H1 (cell line): ENCODE results near the gene HTR1B. TPM values are rescaled to one million over a fixed set of nuclear protein-coding genes. Genes with fewer than 3 reads are reported as not detected.

Experiments
- BACH1 ChIP-seq: IDR thresholded peaks from 2 replicates; pipeline ENCODE4 v1.6.1; 2012; ENCODE audit warnings: low read length, improper control_type of control experiment
- CBX5 ChIP-seq: fragments of 300-800, 300-1000 bp; sonication (generic); IDR thresholded peaks from 2 replicates; pipeline ENCODE4 v1.7.1; 2016; ENCODE audit warnings: antibody characterized with exemption, low read length, low read depth
- CHD2 ChIP-seq: IDR thresholded peaks from 2 replicates; pipeline ENCODE4 v1.6.1; 2012; ENCODE audit warnings: low read length, improper control_type of control experiment
- EGR1 ChIP-seq: IDR thresholded peaks from 2 replicates; pipeline ENCODE4 v1.6.1; 2011; ENCODE audit warnings: low read depth, low read length, borderline replicate concordance
- GABPA ChIP-seq: IDR thresholded peaks from 2 replicates; pipeline ENCODE4 v1.6.1; 2011; ENCODE audit warnings: mild to moderate bottlenecking, low read length, moderate library complexity, borderline replicate concordance; ENCODE audit not compliant: insufficient read depth
- KDM1A ChIP-seq: fragments of 200-600, 300-600 bp; sonication (generic); IDR thresholded peaks from 2 replicates; pipeline ENCODE4 v1.7.1; 2016; ENCODE audit warnings: mild to moderate bottlenecking, low read length, borderline replicate concordance
- KDM5A ChIP-seq: fragments of 200-600 bp; IDR thresholded peaks from 2 replicates; pipeline ENCODE4 v1.7.1; 2012; ENCODE audit warnings: mild to moderate bottlenecking, low read length, inconsistent platforms, mixed read lengths
- NANOG ChIP-seq: IDR thresholded peaks from 2 replicates; pipeline ENCODE4 v1.6.1; 2011; ENCODE audit warnings: low read length, low read depth, mild to moderate bottlenecking, inconsistent platforms; ENCODE audit not compliant: insufficient read depth, poor library complexity, severe bottlenecking
- NRF1 ChIP-seq: IDR thresholded peaks from 2 replicates; pipeline ENCODE4 v1.6.1; 2011; ENCODE audit warnings: mild to moderate bottlenecking, low read depth, low read length, improper control_type of control experiment
- PHF8 ChIP-seq: fragments of 200-600 bp; sonication (generic); conservative IDR thresholded peaks from 2 replicates; pipeline ENCODE4 v1.7.1; 2012; ENCODE audit warnings: low read depth, mild to moderate bottlenecking, inconsistent platforms, low read length, moderate library complexity
- RAD21 ChIP-seq, 2 experiments: IDR thresholded peaks in 1 of 2; conservative IDR thresholded peaks in 1 of 2; 2 replicates each; pipeline ENCODE4 v1.6.1; 2011; ENCODE audit warnings: low read depth in 2 of 2, low read length in 2 of 2, improper control_type of control experiment in 1 of 2, inconsistent platforms in 1 of 2, mild to moderate bottlenecking in 1 of 2, moderate library complexity in 1 of 2
- RBBP5 ChIP-seq: IDR thresholded peaks from 2 replicates; pipeline ENCODE4 v1.7.1; 2012; ENCODE audit warnings: low read depth, mild to moderate bottlenecking, inconsistent platforms, low read length, moderate library complexity, borderline replicate concordance
- RFX5 ChIP-seq: IDR thresholded peaks from 2 replicates; pipeline ENCODE4 v1.6.1; 2011; ENCODE audit warnings: low read depth, low read length, improper control_type of control experiment, borderline replicate concordance
- RXRA ChIP-seq: IDR thresholded peaks from 2 replicates; pipeline ENCODE4 v1.6.1; 2011; ENCODE audit warnings: low read depth, mild to moderate bottlenecking, low read length, moderate library complexity; ENCODE audit not compliant: insufficient read depth
- SIN3A ChIP-seq, 2 experiments: IDR thresholded peaks in 1 of 2; conservative IDR thresholded peaks in 1 of 2; 2 replicates each; pipeline ENCODE4 v1.6.1; 2011 to 2012; ENCODE audit warnings: low read length in 2 of 2, improper control_type of control experiment in 1 of 2, low read depth in 1 of 2, mild to moderate bottlenecking in 1 of 2
- SP1 ChIP-seq: IDR thresholded peaks from 2 replicates; pipeline ENCODE4 v1.6.1; 2011; ENCODE audit warnings: low read depth, low read length
- SP2 ChIP-seq: IDR thresholded peaks from 2 replicates; pipeline ENCODE4 v1.6.1; 2012; ENCODE audit warnings: mild to moderate bottlenecking, low read length, inconsistent platforms
- SP4 ChIP-seq: IDR thresholded peaks from 2 replicates; pipeline ENCODE4 v1.6.1; 2012; ENCODE audit warnings: low read length, inconsistent platforms
- SRF ChIP-seq: IDR thresholded peaks from 2 replicates; pipeline ENCODE4 v1.6.1; 2011; ENCODE audit warnings: mild to moderate bottlenecking, low read depth, low read length, moderate library complexity
- SUZ12 ChIP-seq: fragments of 200-600 bp; sonication (generic); IDR thresholded peaks from 2 replicates; pipeline ENCODE4 v1.6.1; 2012; ENCODE audit warnings: mild to moderate bottlenecking, inconsistent platforms, low read length, moderate library complexity, mixed read lengths
- YY1 ChIP-seq: IDR thresholded peaks from 2 replicates; pipeline ENCODE4 v1.6.1; 2011; ENCODE audit warnings: low read depth, mild to moderate bottlenecking, low read length
- polyA plus RNA-seq, 7 experiments: library from polyadenylated mRNA; depleted of rRNA in 3 of 7; stranded (reverse) in 5 of 7; unstranded in 2 of 7; fragments of >200 nt in 5 of 7; fragments of 200-250 nt in 2 of 7; gene quantifications; 1 replicate in 5 of 7; 2 replicates in 1 of 7; 4 replicates in 1 of 7; pipeline versions ENCODE4 v1.2.1 to v1.2.3, GENCODE V29; 2011 to 2013; ENCODE audit warnings: missing spikeins in 2 of 7, mixed read lengths in 2 of 7
- total RNA-seq: library from RNA; stranded (reverse); fragmentation: NEBNext Ultra II Directional; extraction: Animal tissue kit (Norgen Biotek cat#: 25700); gene quantifications from 2 replicates; pipeline ENCODE4 v1.2.1, GENCODE V29; 2021
- TF ChIP-seq, protein P1 (sequence below), 3 experiments: IDR thresholded peaks; 1 replicate in 2 of 3; 2 replicates in 1 of 3; pipeline versions ENCODE4 v1.5.1 to v1.6.1; 2011; ENCODE audit warnings: low read length in 3 of 3, mild to moderate bottlenecking in 3 of 3, inconsistent platforms in 2 of 3, low read depth in 1 of 3, moderate library complexity in 1 of 3; ENCODE audit not compliant: insufficient read depth in 1 of 3; ENCODE audit errors: control extremely low read depth in 1 of 3

HTR1B gene
- total and polyA plus RNA-seq, 2 of the 8 experiments (the other 6 are each of a cell fraction or from before 2014, with no cell fraction given) = 1.1 to 1.4 TPM

DNA sequence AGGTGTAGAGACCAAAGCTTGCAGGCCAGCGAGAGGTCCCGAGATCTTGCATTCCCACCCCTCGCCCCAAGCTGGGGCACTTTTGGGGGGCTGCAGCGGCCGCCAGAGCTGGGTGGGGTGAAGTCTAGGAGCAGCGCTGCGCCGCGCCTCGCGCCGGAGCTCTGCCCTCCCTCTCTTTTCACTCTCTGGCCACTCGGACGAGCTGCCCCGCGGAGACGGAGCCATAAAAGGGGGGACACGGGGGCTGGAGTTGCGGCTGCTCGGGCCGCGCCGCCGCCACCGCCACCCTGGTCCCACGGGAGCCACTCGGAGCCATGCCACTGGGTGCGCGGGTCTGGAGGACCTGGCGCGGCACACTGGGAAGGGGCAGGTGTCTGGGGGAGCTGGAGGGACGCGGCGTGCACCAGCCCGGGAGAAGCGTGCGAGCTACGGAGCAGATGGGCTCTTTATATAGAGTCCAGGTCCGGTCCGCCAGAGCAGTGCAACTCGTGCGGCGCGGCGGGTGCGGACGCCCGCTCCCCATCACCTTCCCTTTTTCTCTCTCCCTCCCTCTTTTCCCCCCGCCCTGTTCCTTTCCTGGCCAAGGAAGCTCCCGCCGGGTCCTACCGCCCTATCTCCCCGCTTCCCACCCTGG is 687 bp upstream of the HTR1B start (continued):
- TF ChIP-seq NRF1 (no peak), KDM1A (no peak), RFX5 (no peak), SRF (no peak), PHF8 (peak; percentile 46; the same call in 1 of the 2 replicates), SP4 (0 out of 2 replicates have a peak, but pooled peaks have one; percentile 39), RXRA (0 out of 2 replicates have a peak, but pooled peaks have one; percentile 20), SP1 (peak; percentile 47; the same call in 1 of the 2 replicates), GABPA (no peak), RAD21 (IDR thresholded peaks at IDR 0.05 in 1 of 2, conservative IDR thresholded peaks at IDR 0.05 in 1 of 2; ENCODE audit: low read depth in 2 of 2, low read length in 2 of 2) (peak in 1 of 2 experiments; percentile 8; a peak in 1 of 4 replicates), RBBP5 (peak; percentile 97), KDM5A (no peak), NANOG (no peak), CBX5 (no peak), SUZ12 (no peak), SIN3A (conservative IDR thresholded peaks at IDR 0.05 in 1 of 2, IDR thresholded peaks at IDR 0.05 in 1 of 2; ENCODE audit: low read depth in 1 of 2, low read length in 2 of 2) (0 out of 4 replicates have a peak, but pooled peaks have one; percentile 72 to 73), BACH1 (no peak), CHD2 (0 out of 2 replicates have a peak, but pooled peaks have one; percentile 4), YY1 (peak; percentile 66), SP2 (no peak), EGR1 (peak; percentile 98)
- TF ChIP-seq, protein P1, sequence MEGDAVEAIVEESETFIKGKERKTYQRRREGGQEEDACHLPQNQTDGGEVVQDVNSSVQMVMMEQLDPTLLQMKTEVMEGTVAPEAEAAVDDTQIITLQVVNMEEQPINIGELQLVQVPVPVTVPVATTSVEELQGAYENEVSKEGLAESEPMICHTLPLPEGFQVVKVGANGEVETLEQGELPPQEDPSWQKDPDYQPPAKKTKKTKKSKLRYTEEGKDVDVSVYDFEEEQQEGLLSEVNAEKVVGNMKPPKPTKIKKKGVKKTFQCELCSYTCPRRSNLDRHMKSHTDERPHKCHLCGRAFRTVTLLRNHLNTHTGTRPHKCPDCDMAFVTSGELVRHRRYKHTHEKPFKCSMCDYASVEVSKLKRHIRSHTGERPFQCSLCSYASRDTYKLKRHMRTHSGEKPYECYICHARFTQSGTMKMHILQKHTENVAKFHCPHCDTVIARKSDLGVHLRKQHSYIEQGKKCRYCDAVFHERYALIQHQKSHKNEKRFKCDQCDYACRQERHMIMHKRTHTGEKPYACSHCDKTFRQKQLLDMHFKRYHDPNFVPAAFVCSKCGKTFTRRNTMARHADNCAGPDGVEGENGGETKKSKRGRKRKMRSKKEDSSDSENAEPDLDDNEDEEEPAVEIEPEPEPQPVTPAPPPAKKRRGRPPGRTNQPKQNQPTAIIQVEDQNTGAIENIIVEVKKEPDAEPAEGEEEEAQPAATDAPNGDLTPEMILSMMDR (IDR thresholded peaks at IDR 0.05; ENCODE audit: control extremely low read depth in 1 of 3, insufficient read depth in 1 of 3, low read depth in 1 of 3, low read length in 3 of 3) = no peak
